ENCODE measurements around the gene PSMD1.

DNA sequence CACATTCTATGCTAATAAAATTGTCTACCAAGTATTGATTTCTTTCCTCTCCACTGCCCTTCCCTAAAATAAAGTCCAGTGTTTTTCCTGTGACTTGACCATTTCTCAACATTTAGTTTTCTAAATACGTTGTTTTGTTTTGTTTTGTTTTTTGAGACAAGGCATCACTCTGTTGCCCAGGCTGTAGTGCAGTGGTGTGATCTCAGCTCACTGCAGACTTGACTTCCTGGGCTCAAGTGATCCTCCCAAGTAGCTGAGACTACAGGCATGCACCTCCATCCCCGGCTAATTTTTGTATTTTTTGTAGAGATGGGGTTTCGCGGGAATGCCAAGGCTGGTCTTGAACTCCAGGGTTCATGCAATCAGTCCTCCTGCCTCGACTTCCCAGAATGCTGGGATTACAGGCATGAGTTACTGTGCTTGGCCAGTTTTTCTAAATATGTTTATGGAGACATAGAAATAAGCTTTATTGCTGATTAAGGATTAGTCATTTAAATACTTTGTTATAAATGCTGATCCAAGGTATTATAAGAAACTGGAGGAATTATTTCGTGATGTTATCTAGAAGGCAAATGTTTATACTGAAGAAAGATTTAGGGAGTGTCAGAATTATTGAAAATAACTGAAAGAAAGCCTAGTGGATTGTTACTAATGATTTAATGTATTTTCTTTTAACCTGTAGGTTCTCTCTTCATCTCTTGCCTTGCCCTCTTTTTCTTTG, 73.8 kb downstream of the PSMD1 start:
- TF ChIP-seq FOS (IDR thresholded peaks at IDR 0.05; ENCODE audit: borderline replicate concordance, insufficient read depth, low read length) (no peak), POLR2A (IDR thresholded peaks at IDR 0.05; ENCODE audit: low read depth, low read length) (no peak), EZH2 (IDR thresholded peaks at IDR 0.05; ENCODE audit: borderline replicate concordance, low read depth, low read length, severe bottlenecking) (no peak), MYC (IDR thresholded peaks at IDR 0.05; ENCODE audit: low read depth, low read length) (no peak)
- TF ChIP-seq, protein P1, sequence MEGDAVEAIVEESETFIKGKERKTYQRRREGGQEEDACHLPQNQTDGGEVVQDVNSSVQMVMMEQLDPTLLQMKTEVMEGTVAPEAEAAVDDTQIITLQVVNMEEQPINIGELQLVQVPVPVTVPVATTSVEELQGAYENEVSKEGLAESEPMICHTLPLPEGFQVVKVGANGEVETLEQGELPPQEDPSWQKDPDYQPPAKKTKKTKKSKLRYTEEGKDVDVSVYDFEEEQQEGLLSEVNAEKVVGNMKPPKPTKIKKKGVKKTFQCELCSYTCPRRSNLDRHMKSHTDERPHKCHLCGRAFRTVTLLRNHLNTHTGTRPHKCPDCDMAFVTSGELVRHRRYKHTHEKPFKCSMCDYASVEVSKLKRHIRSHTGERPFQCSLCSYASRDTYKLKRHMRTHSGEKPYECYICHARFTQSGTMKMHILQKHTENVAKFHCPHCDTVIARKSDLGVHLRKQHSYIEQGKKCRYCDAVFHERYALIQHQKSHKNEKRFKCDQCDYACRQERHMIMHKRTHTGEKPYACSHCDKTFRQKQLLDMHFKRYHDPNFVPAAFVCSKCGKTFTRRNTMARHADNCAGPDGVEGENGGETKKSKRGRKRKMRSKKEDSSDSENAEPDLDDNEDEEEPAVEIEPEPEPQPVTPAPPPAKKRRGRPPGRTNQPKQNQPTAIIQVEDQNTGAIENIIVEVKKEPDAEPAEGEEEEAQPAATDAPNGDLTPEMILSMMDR (IDR thresholded peaks at IDR 0.05; ENCODE audit: extremely low read depth in 1 of 2, insufficient read depth in 1 of 2, low read depth in 1 of 2, low read length in 2 of 2) = no peak
- TF ChIP-seq, protein P2, sequence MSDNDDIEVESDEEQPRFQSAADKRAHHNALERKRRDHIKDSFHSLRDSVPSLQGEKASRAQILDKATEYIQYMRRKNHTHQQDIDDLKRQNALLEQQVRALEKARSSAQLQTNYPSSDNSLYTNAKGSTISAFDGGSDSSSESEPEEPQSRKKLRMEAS (IDR thresholded peaks at IDR 0.05; ENCODE audit: insufficient read depth, insufficient read length) = no peak
